ENCODE measurements around the gene TMEM62. TPM values are rescaled to one million over a fixed set of nuclear protein-coding genes. Genes with fewer than 3 reads are reported as not detected.

The TMEM62 gene
- total and polyA plus RNA-seq, 10 of the 15 experiments (the other 5 are each of a cell fraction or from before 2014, with no cell fraction given) = 7.0 to 26.8 (median 14.9) TPM

- TF ChIP-seq EP300 (IDR thresholded peaks at IDR 0.05; ENCODE audit: borderline replicate concordance in 1 of 2, control insufficient read depth in 1 of 2, low read depth in 2 of 2, low read length in 2 of 2) = no peak
- TF ChIP-seq SIN3A (IDR thresholded peaks at IDR 0.05; ENCODE audit: low read depth, low read length) = no peak
- TF ChIP-seq ATF3 (IDR thresholded peaks at IDR 0.05; ENCODE audit: borderline replicate concordance, extremely low read depth, low read depth, low read length) = no peak
- no peak for TF ChIP-seq ZNF274 (IDR thresholded peaks at IDR 0.05; ENCODE audit: insufficient read depth, insufficient read length)
- no peak for TF ChIP-seq MYB (IDR thresholded peaks at IDR 0.05; ENCODE audit: borderline replicate concordance, low read depth, low read length)
Measured at GRCh38 chr15:43143203-43143941, 10.0 kb downstream of the TMEM62 start (continued).

GRCh38 chr15:43144512-43144911 lies 11.1 kb downstream of the TMEM62 start:
- H3K4me1 ChIP-seq (ENCODE audit: control insufficient read depth, insufficient read depth, low read length) = peaks cover 17% of the 10 kb centered on the region
- BruUV-seq (replicated peaks) = TSS peak; percentile 4
- CTCF ChIA-PET = no interaction called here
- ATAC-seq (peak; percentile 84), DNase-seq (ENCODE audit: low read depth, low spot score) (no peak), FAIRE-seq (peak; percentile 72)
- no peaks in the 10 kb centered on the region for H4K20me1 ChIP-seq (ENCODE audit: control insufficient read depth, insufficient read depth)
- intact Hi-C loops (cut with micrococcal nuclease; ENCODE audit: unreplicated experiment) (no loop called here), in situ Hi-C loops (cut with MboI) (no loop called here)
- H3K4me3 ChIP-seq = no peak overlapping the region
- peaks cover 0 to 2% of the 10 kb centered on the region in 2 experiments; a peak in 1 of 4 replicates for H3K36me3 ChIP-seq (ENCODE audit: control insufficient read depth in 2 of 2, insufficient read depth in 2 of 2, low read length in 1 of 2)
- no peaks in the 10 kb centered on the region for H3K79me2 ChIP-seq (ENCODE audit: control insufficient read depth, insufficient read depth, low read length)
- TF ChIP-seq LARP7 (IDR thresholded peaks at IDR 0.05) (no peak), FOXK2 (IDR thresholded peaks at IDR 0.05) (no peak), SPI1 (IDR thresholded peaks at IDR 0.05; ENCODE audit: borderline replicate concordance, insufficient read depth, low read depth, low read length) (peak; percentile 77; the same call in 1 of the 2 replicates), NFYB (IDR thresholded peaks at IDR 0.05; ENCODE audit: insufficient read depth, low read depth, low read length) (no peak)
- H3K4me2 ChIP-seq (ENCODE audit: control insufficient read depth, insufficient read depth) = 0 out of 2 replicates have a peak overlapping the region, but pooled peaks have one; percentile 28
- POLR2A ChIA-PET = no interaction called here
- no peaks in the 10 kb centered on the region; the same call in 2 of the 3 replicates for H3K9me3 ChIP-seq (replicated peaks; ENCODE audit: control insufficient read depth, insufficient read depth, low read length)
- SMC1A ChIA-PET (ENCODE audit: uncharacterized antibody, unreplicated experiment) = interaction anchor here (1.4 kb wide), 1 partner anchor 10 kb away, joined by 5 read pairs; no protein-coding TSS in a partner anchor
- H2AFZ ChIP-seq (ENCODE audit: control insufficient read depth, low read depth, low read length) = no peak overlapping the region
- no peaks in the 10 kb centered on the region for H3K27me3 ChIP-seq (replicated peaks in 1 of 2; ENCODE audit: control insufficient read depth in 2 of 2, insufficient read depth in 2 of 2, low read length in 1 of 2)
- peak overlapping the region; percentile 10; the same call in 1 of the 2 replicates for H3K27ac ChIP-seq (ENCODE audit: control insufficient read depth, insufficient read depth)
- H3K9ac ChIP-seq (ENCODE audit: control insufficient read depth, insufficient read depth, low read length) = no peak overlapping the region
- RAD21 ChIA-PET (ENCODE audit: unreplicated experiment) = no interaction called here

Data from GM12878 (cell line).